ENCODE data around the gene GNAQ.

DNA sequence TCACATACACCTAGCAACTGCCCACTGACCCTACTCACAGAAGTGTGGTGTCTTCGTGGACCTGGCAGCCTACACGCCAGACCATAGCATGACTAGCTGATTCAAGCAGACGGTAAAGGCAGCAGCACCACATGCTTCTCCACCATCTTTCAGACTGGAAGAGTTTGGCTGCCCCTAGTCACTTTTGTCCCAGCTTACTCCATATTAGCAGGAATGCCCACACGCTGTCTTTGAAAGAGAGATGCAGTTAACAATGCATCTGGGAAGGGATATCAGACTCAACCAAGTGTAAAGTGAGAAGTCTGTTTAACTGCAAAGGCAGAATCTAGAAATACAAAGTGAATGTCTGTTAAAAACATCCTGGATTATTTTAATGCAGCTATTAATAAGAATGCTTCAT lies 206.2 kb downstream of the GNAQ start:
- TF ChIP-seq, protein P1, sequence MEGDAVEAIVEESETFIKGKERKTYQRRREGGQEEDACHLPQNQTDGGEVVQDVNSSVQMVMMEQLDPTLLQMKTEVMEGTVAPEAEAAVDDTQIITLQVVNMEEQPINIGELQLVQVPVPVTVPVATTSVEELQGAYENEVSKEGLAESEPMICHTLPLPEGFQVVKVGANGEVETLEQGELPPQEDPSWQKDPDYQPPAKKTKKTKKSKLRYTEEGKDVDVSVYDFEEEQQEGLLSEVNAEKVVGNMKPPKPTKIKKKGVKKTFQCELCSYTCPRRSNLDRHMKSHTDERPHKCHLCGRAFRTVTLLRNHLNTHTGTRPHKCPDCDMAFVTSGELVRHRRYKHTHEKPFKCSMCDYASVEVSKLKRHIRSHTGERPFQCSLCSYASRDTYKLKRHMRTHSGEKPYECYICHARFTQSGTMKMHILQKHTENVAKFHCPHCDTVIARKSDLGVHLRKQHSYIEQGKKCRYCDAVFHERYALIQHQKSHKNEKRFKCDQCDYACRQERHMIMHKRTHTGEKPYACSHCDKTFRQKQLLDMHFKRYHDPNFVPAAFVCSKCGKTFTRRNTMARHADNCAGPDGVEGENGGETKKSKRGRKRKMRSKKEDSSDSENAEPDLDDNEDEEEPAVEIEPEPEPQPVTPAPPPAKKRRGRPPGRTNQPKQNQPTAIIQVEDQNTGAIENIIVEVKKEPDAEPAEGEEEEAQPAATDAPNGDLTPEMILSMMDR (IDR thresholded peaks at IDR 0.05), result no peak
- TF ChIP-seq POLR2A (IDR thresholded peaks at IDR 0.05), result no peak
